HuH-7 (cell line): ENCODE results near the gene BORCS8.
"Not testable (repeated sequence)": the region's sequence is repeated elsewhere in the genome, so short reads cannot be mapped to it uniquely, and the experiment has no call there.

Source experiments
- DNase-seq: peaks from one replicate; pipeline ENCODE4 v3.0.0; 2011; ENCODE audit warnings: low spot score

The BORCS8 gene

GRCh38 chr19:19148504-19148903 lies 43.4 kb downstream of the BORCS8 start:
- not testable (repeated sequence) for DNase-seq

GRCh38 chr19:19147344-19147743 lies 44.6 kb downstream of the BORCS8 start:
- DNase-seq, result no peak

- no peak for DNase-seq
Observed at GRCh38 chr19:19146865-19147264, 45.1 kb downstream of the BORCS8 start.

GRCh38 chr19:19145684-19146608 lies 46.0 kb downstream of the BORCS8 start:
- peak; percentile 95 for DNase-seq

GRCh38 chr19:19145281-19145680 lies 46.7 kb downstream of the BORCS8 start:
- DNase-seq, result no peak

- DNase-seq, result no peak
Observed at GRCh38 chr19:19142347-19142746, 49.6 kb downstream of the BORCS8 start.

GRCh38 chr19:19140476-19140875 lies 51.5 kb downstream of the BORCS8 start:
- DNase-seq, result no peak

GRCh38 chr19:19139876-19140229 lies 52.1 kb downstream of the BORCS8 start:
- no peak for DNase-seq

GRCh38 chr19:19138109-19138981 lies 53.6 kb downstream of the BORCS8 start, which contains the start of gene TMEM161A:
Gene TMEM161A (minus strand): TSS chr19:19138478. CDS start chr19:19138428, 50 bp downstream.
- DNase-seq, result peak; percentile 100

GRCh38 chr19:19137556-19138108 lies 54.3 kb downstream of the BORCS8 start:
- no peak for DNase-seq

GRCh38 chr19:19135713-19136112 lies 56.2 kb downstream of the BORCS8 start:
- DNase-seq, result not testable (repeated sequence)

- DNase-seq, result no peak
Observed at GRCh38 chr19:19134687-19135158, 57.2 kb downstream of the BORCS8 start.

GRCh38 chr19:19133985-19134384 lies 58.0 kb downstream of the BORCS8 start:
- DNase-seq, result no peak

- DNase-seq, result no peak
Observed at GRCh38 chr19:19132912-19133311, 59.0 kb downstream of the BORCS8 start.

GRCh38 chr19:19131989-19132388 lies 60.0 kb downstream of the BORCS8 start:
- no peak for DNase-seq
